ENCODE data around the gene ANKLE1.

Gene ANKLE1

GRCh38 chr19:17333611-17334413 lies 52.1 kb downstream of the ANKLE1 start (continued):
- 0 out of 2 replicates have a peak, but pooled peaks have one; percentile 40 for TF ChIP-seq ZNF501 (tag by site-specific recombination; IDR thresholded peaks at IDR 0.05)
- no peak for TF ChIP-seq ZNF302 (tag by site-specific recombination; IDR thresholded peaks at IDR 0.05; ENCODE audit: low read depth)
- TF ChIP-seq ZNF266 (tag by site-specific recombination; IDR thresholded peaks at IDR 0.05; ENCODE audit: low read depth) = no peak
- TF ChIP-seq ZNF830 (tag by site-specific recombination; IDR thresholded peaks at IDR 0.05; ENCODE audit: low read depth) = no peak
- peak; percentile 95 for TF ChIP-seq KLF8 (tag by site-specific recombination; IDR thresholded peaks at IDR 0.05)
- TF ChIP-seq ZBTB17 (tag by site-specific recombination; IDR thresholded peaks at IDR 0.05) = peak; percentile 87
- TF ChIP-seq ZBTB21 (tag by site-specific recombination; IDR thresholded peaks at IDR 0.05) = peak; percentile 40; the same call in 1 of the 2 replicates
- TF ChIP-seq ZNF202 (tag by site-specific recombination; IDR thresholded peaks at IDR 0.05; ENCODE audit: borderline replicate concordance) = no peak
- peak; percentile 69 for TF ChIP-seq PRDM10 (tag by site-specific recombination; IDR thresholded peaks at IDR 0.05)
- no peak for TF ChIP-seq YY2 (tag by site-specific recombination; IDR thresholded peaks at IDR 0.05)
- peak; percentile 54; the same call in 1 of the 2 replicates for TF ChIP-seq ZNF623 (tag by site-specific recombination; IDR thresholded peaks at IDR 0.05)
- no peak for TF ChIP-seq ZNF560 (tag by site-specific recombination; IDR thresholded peaks at IDR 0.05; ENCODE audit: borderline replicate concordance)
- TF ChIP-seq ZNF394 (tag by site-specific recombination; IDR thresholded peaks at IDR 0.05; ENCODE audit: borderline replicate concordance) = peak; percentile 57; the same call in 1 of the 2 replicates
- no peak for TF ChIP-seq ZNF449 (tag by site-specific recombination; IDR thresholded peaks at IDR 0.05)
- TF ChIP-seq SP7 (tag by site-specific recombination; IDR thresholded peaks at IDR 0.05) = peak; percentile 93
- TF ChIP-seq ZNF18 (tag by site-specific recombination; IDR thresholded peaks at IDR 0.05) = 0 out of 2 replicates have a peak, but pooled peaks have one; percentile 13
- TF ChIP-seq ZNF341 (tag by site-specific recombination; IDR thresholded peaks at IDR 0.05; ENCODE audit: low read depth) = no peak
- TF ChIP-seq BCL11B (tag by site-specific recombination; IDR thresholded peaks at IDR 0.05; ENCODE audit: low read depth) = no peak
- TF ChIP-seq HIC1 (tag by site-specific recombination; IDR thresholded peaks at IDR 0.05) = peak; percentile 48
- peak; percentile 84 for TF ChIP-seq GLI4 (tag by site-specific recombination; IDR thresholded peaks at IDR 0.05)
- no peak; the same call in 1 of the 2 replicates for TF ChIP-seq ZBTB48 (tag by site-specific recombination; IDR thresholded peaks at IDR 0.05)
- no peak for TF ChIP-seq ZNF558 (tag by site-specific recombination; IDR thresholded peaks at IDR 0.05)
- peak; percentile 17; the same call in 1 of the 2 replicates for TF ChIP-seq ZNF600 (tag by site-specific recombination; IDR thresholded peaks at IDR 0.05)
- TF ChIP-seq ZNF670 (tag by site-specific recombination; IDR thresholded peaks at IDR 0.05; ENCODE audit: low read depth) = no peak
- TF ChIP-seq GFI1B (tag by site-specific recombination; IDR thresholded peaks at IDR 0.05) = no peak
- peak; percentile 78 for TF ChIP-seq ZNF10 (tag by site-specific recombination; IDR thresholded peaks at IDR 0.05)
- 0 out of 2 replicates have a peak, but pooled peaks have one; percentile 74 for TF ChIP-seq KLF7 (tag by site-specific recombination; IDR thresholded peaks at IDR 0.05; ENCODE audit: borderline replicate concordance)
- peak; percentile 97 for TF ChIP-seq ZNF239 (tag by site-specific recombination; IDR thresholded peaks at IDR 0.05)
- no peak for TF ChIP-seq ZNF626 (tag by site-specific recombination; IDR thresholded peaks at IDR 0.05)
- TF ChIP-seq ZNF629 (tag by site-specific recombination; IDR thresholded peaks at IDR 0.05) = peak; percentile 77

Data from HEK293 (cell line).